ENCODE data around the gene AP2B1.

- TF ChIP-seq CTCF (IDR thresholded peaks at IDR 0.05): no peak
- TF ChIP-seq POLR2A (IDR thresholded peaks at IDR 0.05): no peak
These were observed 42.0 kb upstream of the AP2B1 start for GRCh38 chr17:35545150-35545549.

Data from esophagus squamous epithelium (tissue), 4 donors.